ENCODE measurements around the gene KCNMA1. TPM values are rescaled to one million over a fixed set of nuclear protein-coding genes. Genes with fewer than 3 reads are reported as not detected.

KCNMA1 gene
- polyA plus RNA-seq, 1 of the 3 experiments (the other 2 are of a cell fraction) = 107 TPM

DNA sequence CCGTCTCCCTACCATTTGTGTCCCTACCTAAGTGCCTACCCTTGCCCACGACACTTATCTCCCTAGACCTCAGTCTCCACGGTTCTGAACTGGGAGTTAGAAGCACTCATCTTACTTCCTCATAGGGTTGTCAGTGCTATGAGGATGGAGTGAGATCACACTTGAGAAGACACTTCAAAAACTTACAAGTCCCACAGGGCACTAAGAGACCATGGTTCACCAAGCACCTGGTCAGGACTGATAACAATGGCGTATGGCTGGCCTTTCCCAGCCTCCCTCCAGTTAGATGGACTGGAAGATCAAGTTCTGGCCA is 43.2 kb downstream of the KCNMA1 start:
- Histone ChIP-seq H3K27me3 (ENCODE audit: insufficient read depth) (no peaks in the 10 kb centered on the region), H3K4me2 (no peak overlapping the region), H3K36me3 (replicated peaks in 1 of 2; ENCODE audit: control insufficient read depth in 1 of 2, insufficient read depth in 2 of 2, low read length in 1 of 2) (no peaks in the 10 kb centered on the region), H3K4me1 (ENCODE audit: control insufficient read depth in 1 of 2, insufficient read depth in 2 of 2, low read depth in 1 of 2, low read length in 1 of 2) (peaks cover 8 to 19% of the 10 kb centered on the region in 2 experiments; a peak in 2 of 4 replicates), H3F3A (replicated peaks; ENCODE audit: insufficient read depth) (peaks cover 13% of the 10 kb centered on the region), H3K79me2 (ENCODE audit: insufficient read depth) (peaks cover 22% of the 10 kb centered on the region; the same call in 1 of the 2 replicates), H3K4me3 (ENCODE audit: low read depth in 2 of 2, low read length in 1 of 2) (no peak overlapping the region), H4K20me1 (ENCODE audit: insufficient read depth) (no peaks in the 10 kb centered on the region), H3K9me3 (no peaks in the 10 kb centered on the region), H3K27ac (ENCODE audit: low read depth in 2 of 2, low read length in 1 of 2) (no peak overlapping the region), H2AFZ (ENCODE audit: low read depth) (no peak overlapping the region), H3K9ac (no peak overlapping the region), H3K9me2 (no peaks in the 10 kb centered on the region)
- ChIA-PET POLR2A (no interaction called here), CTCF (interaction anchor here (1.2 kb wide), 1 partner anchor 114 kb away, joined by 3 read pairs; no protein-coding TSS in a partner anchor)
- TF ChIP-seq ELF1 (IDR thresholded peaks at IDR 0.05) (no peak), SMC3 (IDR thresholded peaks at IDR 0.05; ENCODE audit: low read depth, low read length) (no peak), SIN3A (IDR thresholded peaks at IDR 0.05; ENCODE audit: borderline replicate concordance, low read depth, low read length) (no peak), RFX5 (IDR thresholded peaks at IDR 0.05; ENCODE audit: low read length) (no peak), MXI1 (IDR thresholded peaks at IDR 0.05; ENCODE audit: low read depth, low read length) (no peak), JUND (IDR thresholded peaks at IDR 0.05) (no peak), EP300 (IDR thresholded peaks at IDR 0.05; ENCODE audit: borderline replicate concordance in 1 of 2, low read depth in 1 of 2, low read length in 1 of 2) (no peak), GABPA (IDR thresholded peaks at IDR 0.05; ENCODE audit: low read depth) (no peak)
- TF ChIP-seq, protein P1, sequence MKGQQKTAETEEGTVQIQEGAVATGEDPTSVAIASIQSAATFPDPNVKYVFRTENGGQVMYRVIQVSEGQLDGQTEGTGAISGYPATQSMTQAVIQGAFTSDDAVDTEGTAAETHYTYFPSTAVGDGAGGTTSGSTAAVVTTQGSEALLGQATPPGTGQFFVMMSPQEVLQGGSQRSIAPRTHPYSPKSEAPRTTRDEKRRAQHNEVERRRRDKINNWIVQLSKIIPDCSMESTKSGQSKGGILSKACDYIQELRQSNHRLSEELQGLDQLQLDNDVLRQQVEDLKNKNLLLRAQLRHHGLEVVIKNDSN (IDR thresholded peaks at IDR 0.05; ENCODE audit: borderline replicate concordance, low read depth) = no peak
- TF ChIP-seq, protein P2, sequence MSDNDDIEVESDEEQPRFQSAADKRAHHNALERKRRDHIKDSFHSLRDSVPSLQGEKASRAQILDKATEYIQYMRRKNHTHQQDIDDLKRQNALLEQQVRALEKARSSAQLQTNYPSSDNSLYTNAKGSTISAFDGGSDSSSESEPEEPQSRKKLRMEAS (IDR thresholded peaks at IDR 0.05; ENCODE audit: low read depth) = no peak
- DNase-seq = no peak
- 94% methylated on average over 4 of the region's 4 CpGs for WGBS (ENCODE audit: low lambda C conversion rate)

DNA sequence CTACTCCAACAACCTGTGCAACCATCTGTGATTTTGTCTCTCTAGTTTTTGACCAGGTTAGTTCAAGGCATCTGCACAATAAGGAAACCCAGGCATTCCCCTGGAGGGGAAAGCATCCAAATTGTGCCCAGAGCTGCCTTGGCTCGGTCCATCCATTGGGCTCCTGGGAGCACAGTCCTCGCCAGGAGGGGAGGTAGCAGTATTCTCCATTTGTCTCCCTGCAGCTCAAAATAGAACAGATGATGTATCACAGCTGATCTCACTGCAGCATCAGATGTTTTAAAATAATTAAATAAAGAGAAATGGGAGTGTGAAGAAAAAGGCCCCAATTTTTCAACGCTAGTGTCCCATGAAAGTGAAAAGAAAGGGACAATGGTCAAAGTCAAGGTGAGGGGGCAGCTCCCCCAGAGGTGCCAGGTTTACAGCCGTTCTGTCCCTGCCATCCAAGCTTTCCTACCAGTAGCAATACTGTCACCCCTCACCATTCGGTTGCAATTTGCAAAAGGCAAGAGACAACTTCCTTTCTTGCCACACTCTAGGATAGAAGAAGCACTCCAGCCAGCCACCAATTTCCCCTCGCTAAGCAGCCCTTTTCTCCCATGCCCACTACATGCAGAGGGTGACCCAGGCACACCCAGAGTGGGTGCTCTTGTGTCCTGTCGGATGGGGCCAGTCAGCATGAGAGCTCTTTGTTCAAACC is 43.7 kb downstream of the KCNMA1 start:
- H3K9ac ChIP-seq = 0 out of 2 replicates have a peak overlapping the region, but pooled peaks have one; percentile 12

More for the DNA sequence above, 43.7 kb downstream of the KCNMA1 start:
- Histone ChIP-seq H3K9me3 (no peaks in the 10 kb centered on the region), H3K4me1 (ENCODE audit: control insufficient read depth in 1 of 2, insufficient read depth in 2 of 2, low read depth in 1 of 2, low read length in 1 of 2) (peaks cover 8 to 19% of the 10 kb centered on the region in 2 experiments; a peak in 2 of 4 replicates), H3K27me3 (ENCODE audit: insufficient read depth) (no peaks in the 10 kb centered on the region), H3K4me2 (no peak overlapping the region), H3K27ac (ENCODE audit: low read depth in 2 of 2, low read length in 1 of 2) (peak overlapping the region in 1 of 2 experiments; percentile 84; a peak in 2 of 4 replicates), H3F3A (replicated peaks; ENCODE audit: insufficient read depth) (peaks cover 13% of the 10 kb centered on the region), H2AFZ (ENCODE audit: low read depth) (no peak overlapping the region), H3K9me2 (no peaks in the 10 kb centered on the region), H3K79me2 (ENCODE audit: insufficient read depth) (peaks cover 22% of the 10 kb centered on the region; the same call in 1 of the 2 replicates), H4K20me1 (ENCODE audit: insufficient read depth) (no peaks in the 10 kb centered on the region), H3K36me3 (replicated peaks in 1 of 2; ENCODE audit: control insufficient read depth in 1 of 2, insufficient read depth in 2 of 2, low read length in 1 of 2) (peaks cover 0 to 4% of the 10 kb centered on the region in 2 experiments), H3K4me3 (ENCODE audit: low read depth in 2 of 2, low read length in 1 of 2) (no peak overlapping the region)
- WGBS (ENCODE audit: low lambda C conversion rate) = 94% methylated on average over 7 of the region's 7 CpGs
- no peak for DNase-seq
- POLR2A ChIA-PET = no interaction called here
- CTCF ChIA-PET = interaction anchor here (1.2 kb wide), 1 partner anchor 113 kb away, joined by 3 read pairs; no protein-coding TSS in a partner anchor
- no peak for TF ChIP-seq RXRA (IDR thresholded peaks at IDR 0.05; ENCODE audit: borderline replicate concordance, low read depth)
- TF ChIP-seq GATA2 (CRISPR knock-in tag; IDR thresholded peaks at IDR 0.05) = no peak
- no peak for TF ChIP-seq TCF12 (IDR thresholded peaks at IDR 0.05)

All from SK-N-SH (cell line).